Mesenteric fat pad (tissue), 1 donor: ENCODE data around the gene ALG13. TPM values are rescaled to one million over a fixed set of nuclear protein-coding genes. Genes with fewer than 3 reads are reported as not detected.
"Not testable (repeated sequence)": the region's sequence is repeated elsewhere in the genome, so short reads cannot be mapped to it uniquely, and the experiment has no call there.

Source experiments
- DNase-seq: peaks from one replicate; pipeline ENCODE4 v3.0.0-alpha.2; 2020; ENCODE audit warnings: low spot score
- long read RNA-seq: library from polyadenylated mRNA; unstranded; transcript quantifications from one replicate; pipeline ENCODE4 v2.0.0, GENCODE V29; 2020
- total RNA-seq: library from RNA; stranded (reverse); fragmentation: NEBNext Ultra II Directional; extraction: Animal tissue kit (Norgen Biotek cat#: 25700); gene quantifications from one replicate; pipeline ENCODE4 v1.2.1, GENCODE V29; 2021
- donor health status: DM: yes; HTN: yes; CAD: no.

The ALG13 gene
- 43.7 TPM for total RNA-seq
- long read RNA-seq, transcript ALG13-202 (4 exons, 2,770 nt), result major isoform, 17 of 35 reads
- long read RNA-seq, transcript ALG13-207 (4 exons, 916 nt), result minor isoform, 6 of 35 reads
- long read RNA-seq, partial matches to known transcripts, result 2 of 35 reads
- long read RNA-seq, other reads (novel, unspliced or antisense), result 5 of 35 reads

DNA sequence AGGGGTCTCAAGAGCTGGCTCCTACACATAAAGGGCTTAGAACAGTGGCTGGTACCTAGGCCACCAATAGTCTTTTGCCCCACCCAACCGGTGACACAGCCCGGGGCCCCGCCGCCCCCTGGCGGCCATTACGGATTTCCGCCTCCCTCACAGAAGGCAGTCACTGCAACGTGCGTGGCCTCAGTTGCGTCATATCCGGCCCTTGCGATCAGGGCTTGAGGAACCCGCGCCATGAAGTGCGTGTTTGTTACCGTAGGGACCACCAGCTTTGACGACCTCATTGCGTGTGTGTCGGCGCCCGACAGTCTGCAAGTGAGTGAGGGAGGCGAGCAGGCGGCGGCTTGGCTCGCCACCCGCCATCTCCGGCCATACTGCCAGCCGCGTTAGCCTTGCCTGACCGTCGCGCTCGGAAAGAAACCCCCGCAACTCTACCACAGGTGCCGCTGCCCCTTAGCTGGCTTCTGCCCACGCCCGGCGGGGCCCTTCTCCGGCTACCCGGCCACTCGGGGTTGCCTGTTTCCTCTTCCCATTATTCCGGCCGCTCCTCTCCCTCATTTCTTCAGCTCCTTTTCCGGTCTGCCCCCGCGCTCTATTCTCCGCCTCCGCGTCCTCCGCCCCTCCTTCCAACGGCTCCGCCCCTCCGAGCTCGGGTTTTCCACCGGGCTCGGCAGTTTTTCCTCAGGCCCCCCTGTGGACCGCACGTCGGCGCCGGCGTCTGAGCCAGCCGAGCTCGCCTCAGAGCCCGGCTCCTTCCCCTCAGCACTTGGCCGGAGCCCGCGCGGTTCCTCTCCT is at the start of gene ALG13:
Gene ALG13 (plus strand): TSS at position 183 of the 792 bp plus-strand sequence. CDS start 49 bp downstream, at position 232.
- DNase-seq, result peak; percentile 95

DNA sequence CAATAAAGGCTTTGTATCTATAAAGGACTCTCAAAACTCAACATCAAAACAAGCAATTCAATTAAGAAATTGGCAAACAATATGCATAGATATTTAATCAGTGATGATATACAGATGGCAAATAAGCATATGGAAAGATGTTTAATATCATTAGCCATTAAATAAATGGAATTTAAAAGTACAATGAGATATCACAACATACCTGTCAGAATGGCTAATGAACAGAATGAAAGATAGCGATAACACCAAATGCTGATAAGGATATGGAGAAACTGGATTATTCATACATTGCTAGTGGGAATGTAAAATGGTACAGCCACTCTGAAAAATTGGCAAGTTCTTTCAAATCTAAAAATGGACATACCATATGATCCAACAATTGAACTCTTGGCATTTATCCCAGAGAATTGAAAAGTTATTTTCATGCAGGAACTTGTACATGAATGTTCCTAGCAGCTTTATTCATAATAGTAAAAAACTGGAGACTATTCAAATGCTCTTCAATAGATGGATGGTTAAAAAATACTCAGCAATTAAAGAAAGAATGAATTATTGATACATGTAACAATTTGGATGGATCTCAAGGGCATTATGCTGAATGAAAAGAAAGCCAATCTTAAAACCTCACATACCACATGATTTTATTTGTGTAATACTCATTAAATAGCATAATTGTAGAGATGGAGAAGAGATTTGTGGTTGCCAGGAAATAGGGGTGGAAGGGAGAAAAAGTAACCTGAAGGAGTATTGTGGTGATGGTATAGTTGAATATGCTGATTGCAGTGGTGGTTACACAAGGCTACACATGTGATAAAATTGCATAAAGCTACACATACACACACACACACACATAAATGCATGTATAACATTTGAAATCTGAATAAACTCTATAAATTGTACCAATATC is 45.9 kb upstream of the ALG13 start:
- DNase-seq, result no peak

DNA sequence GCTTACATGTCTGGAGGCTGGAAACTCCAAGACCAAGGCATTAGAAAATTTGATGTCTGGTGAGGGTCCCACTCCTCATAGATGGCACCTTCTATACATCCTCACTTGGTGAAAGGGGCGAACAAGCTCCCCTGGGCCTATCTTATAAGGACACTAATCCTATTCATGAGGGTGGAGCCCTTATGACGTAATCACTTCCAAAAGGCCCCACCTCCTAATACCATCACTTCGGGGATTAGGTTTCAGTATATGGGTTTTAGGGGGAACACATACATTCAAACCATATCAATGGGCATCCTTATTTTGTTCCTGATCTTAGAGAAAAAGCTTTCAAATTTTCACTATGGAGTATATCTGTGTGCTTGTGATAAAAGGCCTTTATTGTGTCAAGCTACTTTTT is 39.0 kb upstream of the ALG13 start:
- DNase-seq, result no peak

DNA sequence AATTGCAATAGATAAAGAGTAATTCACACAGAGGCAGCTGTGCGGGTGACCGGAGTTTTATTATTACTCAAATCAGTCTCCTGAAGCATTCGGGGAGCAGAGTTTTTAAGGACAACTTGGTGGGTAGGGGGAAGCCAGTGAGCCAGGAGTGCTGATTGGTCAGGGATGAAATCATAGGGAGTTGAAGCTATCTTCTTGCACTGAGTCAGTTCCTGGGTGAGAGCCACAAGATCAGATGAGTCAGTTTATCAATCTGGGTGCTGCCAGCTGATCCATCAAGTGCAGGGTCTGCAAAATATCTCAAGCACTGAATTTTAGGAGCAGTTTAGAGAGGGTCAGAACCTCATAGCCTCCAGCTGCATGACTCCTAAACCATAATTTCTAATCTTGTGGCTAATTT is 35.8 kb upstream of the ALG13 start:
- DNase-seq, result not testable (repeated sequence)

DNA sequence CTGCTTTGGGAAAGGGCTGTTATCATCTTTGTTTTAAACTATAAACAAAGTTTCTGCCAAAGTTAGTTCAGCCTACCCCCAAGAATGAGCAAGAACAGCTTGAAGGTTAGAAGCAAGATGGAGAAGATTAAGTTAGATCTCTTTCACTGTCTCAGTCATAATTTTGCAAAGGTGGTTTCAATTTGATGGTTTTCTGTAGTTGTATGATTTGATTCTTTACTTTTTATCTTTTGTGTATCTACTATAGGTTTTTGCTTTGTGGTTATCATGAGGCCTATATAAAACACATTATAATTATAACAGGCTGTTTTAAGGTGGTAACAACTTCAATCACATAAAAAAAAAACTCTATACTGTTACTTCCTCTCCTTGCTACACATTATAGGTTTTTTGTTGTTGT is 35.4 kb upstream of the ALG13 start:
- no peak for DNase-seq

DNA sequence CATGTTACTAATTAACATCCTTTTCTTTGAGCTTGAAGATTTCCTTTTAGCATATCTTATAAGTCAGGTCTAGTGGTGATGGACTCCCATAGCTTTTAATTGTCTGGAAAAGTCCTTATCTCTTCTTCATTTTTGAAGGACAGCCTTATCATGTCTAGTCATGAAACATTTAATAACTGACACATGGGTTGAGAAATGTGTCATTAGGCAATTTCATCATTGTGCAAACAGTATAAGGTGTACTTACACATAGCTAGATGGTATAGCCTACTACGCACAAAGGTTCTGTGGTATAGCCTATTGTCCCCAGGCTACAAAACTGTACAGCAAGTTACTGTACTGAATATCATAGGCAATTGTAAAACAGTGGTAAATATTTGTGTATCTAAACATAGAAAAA is 34.5 kb upstream of the ALG13 start:
- DNase-seq, result no peak

DNA sequence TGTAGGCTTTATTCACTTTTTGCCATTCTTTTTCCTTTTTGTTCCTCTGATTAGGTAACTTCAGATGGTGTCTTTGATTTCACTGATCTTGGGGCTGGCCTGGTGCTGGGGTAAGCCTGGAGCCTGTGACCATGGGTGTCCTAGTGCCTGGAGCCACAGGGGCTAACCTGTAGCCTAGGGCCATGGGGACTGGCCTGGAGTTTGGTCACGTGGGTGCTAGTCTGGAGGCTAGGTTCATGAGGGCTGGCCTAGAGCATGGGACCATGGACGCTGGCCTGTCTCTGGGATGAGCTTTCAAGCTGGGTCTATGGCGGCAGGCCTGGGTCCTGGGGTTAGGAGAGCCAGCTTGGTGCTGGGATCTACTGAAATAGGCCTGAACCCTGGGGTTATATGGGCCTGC is 32.2 kb upstream of the ALG13 start:
- DNase-seq, result no peak

DNA sequence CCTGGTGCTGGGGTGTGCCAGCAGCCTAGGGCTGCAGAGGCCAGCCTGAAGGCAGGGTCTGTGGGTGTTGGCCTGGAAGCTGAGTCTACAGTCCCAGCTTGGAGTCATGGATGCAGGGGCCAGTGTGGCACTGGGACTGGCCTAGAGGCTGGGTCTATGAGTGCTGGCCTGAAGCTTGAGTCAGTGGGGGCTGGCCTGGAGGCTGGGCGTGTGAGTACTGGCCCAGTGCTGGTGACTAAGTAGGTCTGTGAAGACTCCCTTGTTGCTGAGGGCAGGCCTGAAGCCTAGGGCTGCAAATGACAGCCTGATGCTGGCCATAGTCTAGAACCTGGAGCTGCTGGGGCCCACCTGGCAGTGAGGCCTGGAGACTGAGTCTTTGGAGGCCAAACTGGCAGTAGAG is 31.3 kb upstream of the ALG13 start:
- no peak for DNase-seq

DNA sequence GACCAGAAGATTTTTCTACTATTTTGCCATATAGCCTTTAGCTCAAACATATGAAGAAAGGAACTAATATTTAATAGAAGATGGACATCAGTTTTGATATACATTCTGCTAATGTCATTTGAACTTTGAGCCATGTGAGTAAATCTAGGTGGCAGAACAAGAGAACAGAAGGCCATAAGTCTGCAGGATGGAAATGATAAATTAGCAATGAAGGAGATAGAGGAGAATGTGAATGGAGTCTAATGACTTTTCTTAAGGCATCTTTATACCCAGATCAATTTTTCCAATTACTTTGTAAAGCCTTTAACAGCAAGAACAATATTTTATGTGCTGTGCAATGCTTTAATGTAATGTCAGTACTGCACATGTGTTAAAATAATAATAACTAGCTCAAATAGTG is 30.1 kb upstream of the ALG13 start:
- no peak for DNase-seq

DNA sequence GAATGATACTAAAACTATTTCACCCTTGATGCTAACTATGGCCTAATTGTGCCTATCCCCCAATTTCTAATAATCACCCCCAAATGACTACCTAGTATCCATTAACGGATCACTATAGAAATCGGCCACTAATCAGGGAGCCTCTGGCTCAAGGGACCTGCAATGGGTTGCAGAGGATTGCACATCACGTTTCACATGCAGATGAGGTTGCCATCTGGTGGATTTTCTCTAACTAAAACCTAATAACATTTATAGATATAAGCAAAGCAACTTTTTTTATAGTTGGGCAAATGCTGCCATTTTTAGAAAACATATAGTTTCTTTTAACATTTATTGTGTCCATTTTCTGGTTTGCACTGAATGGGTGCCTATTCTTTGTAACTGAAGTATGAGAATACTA is 28.3 kb upstream of the ALG13 start:
- DNase-seq, result no peak

DNA sequence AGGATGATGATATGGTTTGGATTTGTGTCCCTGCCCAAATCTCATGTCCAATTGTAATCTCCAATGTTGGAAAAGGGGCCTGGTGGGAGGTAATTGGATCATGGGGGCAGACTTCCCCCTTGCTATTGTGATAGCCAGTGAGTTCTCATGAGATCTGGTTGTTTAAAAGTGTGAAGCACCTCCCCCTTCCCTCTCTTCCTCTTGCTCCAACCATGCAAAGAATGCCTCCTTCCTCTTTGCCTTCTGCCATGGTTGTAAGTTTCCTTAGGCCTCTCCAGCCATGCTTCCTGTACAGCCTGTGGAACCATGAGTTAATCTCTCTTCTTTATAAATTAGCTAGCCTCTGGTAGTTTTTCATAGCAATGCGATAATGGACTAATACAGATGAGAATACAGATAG is 19.7 kb upstream of the ALG13 start:
- no peak for DNase-seq

DNA sequence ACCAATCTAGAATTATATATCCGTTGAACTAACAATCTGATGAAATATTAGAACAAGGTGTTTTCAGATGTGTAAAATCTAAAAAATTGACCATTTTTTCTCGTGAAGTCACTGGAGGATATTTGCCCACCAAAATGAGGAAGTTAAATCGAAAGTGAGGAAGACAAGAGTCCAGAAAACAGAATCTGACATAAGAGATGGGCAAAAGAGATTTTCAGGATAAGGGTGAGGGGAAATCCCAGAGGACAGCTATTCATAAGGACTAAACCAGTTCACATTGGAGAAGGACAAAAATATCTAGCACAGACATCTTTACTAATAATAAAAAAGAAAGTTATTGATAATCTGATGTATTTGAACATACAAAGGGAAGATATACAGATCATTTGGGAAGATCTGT is 18.7 kb upstream of the ALG13 start:
- no peak for DNase-seq

DNA sequence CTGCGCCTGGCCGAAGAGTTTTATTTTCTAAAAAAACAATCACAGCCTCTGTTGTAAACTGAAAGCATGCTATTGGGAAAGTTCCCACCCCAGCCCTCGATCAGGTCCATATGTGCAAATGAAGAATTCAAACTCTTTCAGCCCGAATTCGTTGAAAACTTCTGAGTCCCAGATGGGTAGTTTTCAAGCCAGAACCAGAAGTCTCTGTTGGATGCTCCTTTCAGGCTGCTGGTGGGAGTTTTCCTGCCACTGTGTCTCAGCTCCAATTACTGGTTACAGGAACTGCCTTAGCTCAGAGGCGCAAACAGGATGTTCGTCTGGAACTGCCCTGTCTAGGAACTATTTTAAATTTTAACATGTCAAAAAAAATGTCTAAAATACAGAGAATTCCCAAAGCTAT is 9.3 kb upstream of the ALG13 start:
- DNase-seq, result no peak

DNA sequence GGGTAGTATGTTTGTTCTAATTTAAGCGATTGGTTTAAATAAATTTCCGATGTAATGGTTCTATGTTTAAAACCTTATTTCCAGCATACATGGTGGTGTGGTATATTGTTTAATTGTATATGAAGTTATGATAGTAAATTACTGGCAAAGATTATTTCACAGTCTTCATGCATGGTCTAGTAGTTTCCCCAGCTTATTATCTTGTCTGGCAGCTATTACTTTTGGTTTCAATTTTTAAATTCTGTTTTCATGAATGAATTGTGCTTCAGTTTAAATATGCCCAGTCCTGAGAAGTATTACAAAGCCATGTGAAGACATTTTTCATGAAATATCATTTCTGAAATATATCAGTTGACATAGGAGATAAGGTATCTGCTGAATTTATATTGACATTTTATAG is 6.3 kb downstream of the ALG13 start:
- no peak for DNase-seq

DNA sequence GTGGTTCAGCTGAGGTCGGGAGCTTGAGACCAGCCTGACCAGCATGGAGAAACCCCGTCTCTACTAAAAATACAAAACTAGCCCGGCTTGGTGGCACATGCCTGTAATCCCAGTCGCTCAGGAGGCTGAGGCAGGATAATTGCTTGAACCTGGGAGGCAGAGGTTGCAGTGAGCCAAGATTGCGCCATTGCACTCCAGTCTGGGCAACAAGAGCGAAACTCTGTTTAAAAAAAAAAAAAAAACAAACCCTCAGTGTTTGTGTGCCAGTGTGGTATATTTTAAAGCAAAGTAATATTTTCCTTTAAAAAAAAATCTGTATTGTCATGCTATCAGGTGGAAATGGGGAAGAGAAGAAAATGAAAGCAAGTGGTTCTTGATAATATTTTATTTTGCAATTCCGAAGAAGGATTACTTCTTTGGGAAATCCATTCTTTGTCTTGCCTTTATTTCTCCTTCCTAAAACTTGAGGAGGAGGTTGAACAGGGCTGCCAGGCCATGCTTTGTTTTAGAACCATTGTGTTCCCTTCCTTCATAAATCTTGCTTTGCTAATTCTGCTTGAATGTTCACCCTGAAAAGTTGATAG is 14.4 kb downstream of the ALG13 start:
- DNase-seq, result no peak

DNA sequence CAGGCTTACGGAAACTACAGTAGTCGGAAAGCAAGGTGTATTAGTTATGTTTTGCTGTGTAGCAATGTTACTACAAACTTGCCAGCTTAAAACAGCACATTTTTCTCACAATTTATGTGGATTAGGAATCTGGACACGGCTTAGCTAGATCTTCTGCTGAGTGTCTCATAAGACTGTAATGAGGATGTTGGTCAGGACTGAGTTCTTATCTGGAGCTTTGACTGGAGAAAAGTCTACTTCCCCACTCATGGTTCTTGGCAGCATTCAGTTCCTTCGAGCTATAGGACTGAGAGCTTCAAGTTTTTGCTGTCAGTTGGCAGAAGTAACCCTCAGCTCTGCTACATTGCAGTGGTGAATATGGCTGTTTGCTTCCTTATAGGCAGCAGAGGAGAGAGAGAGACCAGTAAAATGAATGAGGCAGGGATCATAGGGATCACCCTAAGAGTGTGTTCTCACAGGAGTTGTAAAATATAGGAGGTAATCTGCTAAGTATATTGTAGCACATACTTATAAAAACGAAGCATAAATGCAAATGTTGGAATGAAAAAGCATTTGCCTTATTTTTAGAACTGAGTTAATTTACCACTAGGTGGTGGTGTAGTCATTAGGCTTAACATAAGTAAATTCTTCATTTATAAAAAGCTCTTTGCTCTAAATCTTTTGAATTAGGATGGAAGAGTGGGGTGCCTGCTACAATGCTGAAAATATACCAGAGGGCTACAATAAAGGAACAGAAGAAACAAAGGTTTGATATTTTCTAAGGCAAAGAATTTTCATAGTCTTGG is 38.6 kb downstream of the ALG13 start:
- no peak for DNase-seq

DNA sequence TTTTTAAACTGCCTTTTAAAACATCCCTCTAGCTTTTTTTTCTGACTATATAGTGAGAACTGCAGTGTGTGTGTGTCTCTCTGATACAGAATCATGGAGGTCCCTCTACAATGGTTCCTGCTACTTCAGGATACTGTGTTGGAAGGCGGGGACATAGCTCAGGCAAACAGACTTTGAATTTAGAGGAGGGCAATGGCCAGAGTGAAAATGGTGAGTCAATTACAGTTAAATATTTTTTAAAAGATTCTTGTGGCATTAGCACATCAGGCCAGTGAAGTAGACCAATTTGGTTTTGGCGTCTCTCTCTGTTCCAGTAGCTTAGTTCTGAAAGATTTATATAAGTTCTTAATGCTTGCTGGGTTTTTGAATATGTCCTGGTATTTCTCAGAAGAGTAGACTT is 47.1 kb downstream of the ALG13 start:
- no peak for DNase-seq

DNA sequence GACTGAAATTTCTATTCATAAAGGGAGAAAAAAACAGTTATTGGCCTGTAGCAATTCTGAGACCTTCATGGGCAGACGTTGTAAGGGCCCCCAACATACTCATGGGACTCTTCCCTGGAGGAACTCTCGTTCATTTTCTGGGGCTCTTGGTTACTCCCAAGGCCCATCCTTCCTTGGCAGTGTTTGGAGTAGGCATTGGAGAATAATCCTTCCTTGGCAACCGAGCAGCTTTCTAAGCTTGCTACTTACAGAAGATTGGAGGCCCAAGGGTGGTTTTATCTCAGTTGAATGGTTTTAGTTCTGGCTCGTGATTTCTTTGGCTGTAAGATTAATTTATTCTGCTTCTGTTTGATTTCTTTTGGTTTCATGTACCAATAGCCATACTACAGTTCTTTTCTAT is 50.4 kb downstream of the ALG13 start:
- DNase-seq, result no peak

DNA sequence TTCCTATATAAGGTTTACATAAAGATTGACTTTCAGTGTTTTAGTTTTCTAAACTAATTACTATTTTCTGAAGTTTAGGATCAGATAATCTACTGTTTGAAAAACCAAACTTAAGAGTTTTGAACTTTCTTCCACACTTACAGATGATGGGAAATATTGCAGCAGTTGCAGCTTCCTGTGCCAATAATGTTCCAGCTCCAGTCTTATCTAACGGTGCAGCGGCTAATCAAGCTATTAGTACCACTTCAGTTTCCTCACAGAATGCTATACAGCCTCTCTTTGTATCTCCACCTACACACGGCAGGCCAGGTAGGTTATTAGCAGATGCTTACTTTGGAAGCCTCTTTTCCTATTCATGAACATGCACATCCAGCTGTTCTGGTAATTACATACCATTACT is 55.6 kb downstream of the ALG13 start:
- DNase-seq, result no peak

DNA sequence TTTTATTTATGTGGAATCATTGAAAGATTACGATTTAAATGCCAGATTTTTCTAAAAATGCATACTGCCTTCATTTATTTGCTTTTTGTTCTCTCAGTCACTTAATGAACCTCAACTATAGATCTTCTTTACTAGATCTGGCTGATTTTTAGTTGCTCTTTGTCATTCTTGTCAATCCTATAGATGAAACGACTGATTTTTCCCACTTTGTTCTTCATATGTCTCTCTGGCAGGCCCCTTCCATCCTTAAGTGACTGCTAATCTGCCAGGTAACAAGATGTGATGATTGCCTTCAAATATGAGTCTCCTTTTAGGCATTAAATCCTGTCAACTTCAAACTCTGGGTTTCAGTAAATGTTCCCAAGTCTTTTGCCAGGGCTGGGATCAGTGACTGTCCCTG is 61.0 kb downstream of the ALG13 start:
- DNase-seq, result no peak

DNA sequence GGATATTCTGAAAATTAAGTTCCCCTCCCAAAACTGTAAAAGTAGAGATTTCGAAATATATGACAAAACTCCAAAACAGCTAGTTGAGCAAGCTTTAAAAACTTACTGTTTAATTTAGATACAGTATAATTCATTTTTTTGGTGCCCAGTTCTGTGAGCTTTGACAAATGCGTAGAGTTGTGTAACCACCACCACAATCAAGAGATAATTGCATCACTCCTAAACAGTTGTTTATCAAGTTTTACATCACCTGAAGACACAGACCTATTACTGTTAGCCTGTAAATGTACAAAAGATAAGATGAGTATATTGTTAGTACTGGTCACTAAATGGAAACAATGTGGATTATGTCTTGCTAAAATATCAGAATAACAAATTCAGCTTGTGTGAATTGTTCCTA is 62.3 kb downstream of the ALG13 start:
- no peak for DNase-seq
